K562 treated with DMSO at 1 percent for 12 hours (cell line): Measurements from ENCODE around the gene PLA2G12A. TPM values are rescaled to one million over a fixed set of nuclear protein-coding genes. Genes with fewer than 3 reads are reported as not detected.

Source experiments
- total RNA-seq: library from RNA; unstranded; fragments of 300-600 nt; gene quantifications from 2 replicates; pipeline ENCODE4 v1.2.3, GENCODE V29; 2022; ENCODE audit not compliant: insufficient read depth

PLA2G12A gene
- 17.5 and 29.0 TPM in 2 replicates for total RNA-seq

DNA sequence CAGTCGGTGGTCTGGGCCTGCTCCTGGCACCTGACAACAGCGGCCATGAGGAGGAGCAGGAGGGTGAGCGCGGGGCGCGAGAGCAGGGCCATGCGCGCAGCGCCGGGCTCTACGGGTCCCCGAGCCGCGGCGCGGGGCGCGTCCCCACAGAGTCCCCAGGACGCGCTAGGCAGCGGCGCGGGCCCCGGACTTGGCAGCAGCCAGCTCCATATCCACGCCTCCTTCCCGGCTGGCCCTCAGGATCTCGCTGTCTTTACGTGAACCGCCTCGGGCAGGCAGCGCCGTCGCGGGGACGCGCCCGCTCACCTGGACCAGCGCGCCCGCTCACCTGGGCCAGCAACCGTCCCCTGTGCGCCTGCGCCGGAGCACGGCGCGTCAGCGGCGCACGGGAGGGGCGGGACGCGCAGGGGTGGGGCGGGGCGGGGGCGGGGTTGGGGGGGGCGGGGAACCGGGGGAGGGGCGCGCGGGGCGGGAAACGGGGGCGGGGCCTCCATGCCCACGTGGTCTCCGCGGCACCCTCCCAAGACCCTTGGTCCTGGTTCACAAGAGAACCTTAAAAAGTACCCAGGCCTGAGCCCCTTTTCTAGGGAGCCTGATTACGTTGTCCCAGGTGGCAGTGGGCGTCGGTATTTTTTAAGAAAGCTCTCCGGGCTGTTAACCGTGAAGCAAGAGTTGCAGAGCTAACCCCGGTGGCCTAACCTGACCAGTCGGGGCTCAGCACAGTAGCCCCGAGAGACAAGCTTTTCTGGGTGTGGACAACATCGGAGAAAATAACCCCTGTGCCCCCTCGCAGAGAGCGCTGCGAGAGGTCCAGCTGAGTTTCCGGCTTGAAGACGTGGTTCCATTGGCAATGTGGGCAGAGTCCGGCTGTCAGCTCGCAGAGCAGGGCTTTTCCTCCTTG is at the start of gene PLA2G12A:
Gene PLA2G12A, minus strand, starts transcription at position 353 of the 901 bp plus-strand sequence. Its CDS starts 261 bp downstream, at position 92.

DNA sequence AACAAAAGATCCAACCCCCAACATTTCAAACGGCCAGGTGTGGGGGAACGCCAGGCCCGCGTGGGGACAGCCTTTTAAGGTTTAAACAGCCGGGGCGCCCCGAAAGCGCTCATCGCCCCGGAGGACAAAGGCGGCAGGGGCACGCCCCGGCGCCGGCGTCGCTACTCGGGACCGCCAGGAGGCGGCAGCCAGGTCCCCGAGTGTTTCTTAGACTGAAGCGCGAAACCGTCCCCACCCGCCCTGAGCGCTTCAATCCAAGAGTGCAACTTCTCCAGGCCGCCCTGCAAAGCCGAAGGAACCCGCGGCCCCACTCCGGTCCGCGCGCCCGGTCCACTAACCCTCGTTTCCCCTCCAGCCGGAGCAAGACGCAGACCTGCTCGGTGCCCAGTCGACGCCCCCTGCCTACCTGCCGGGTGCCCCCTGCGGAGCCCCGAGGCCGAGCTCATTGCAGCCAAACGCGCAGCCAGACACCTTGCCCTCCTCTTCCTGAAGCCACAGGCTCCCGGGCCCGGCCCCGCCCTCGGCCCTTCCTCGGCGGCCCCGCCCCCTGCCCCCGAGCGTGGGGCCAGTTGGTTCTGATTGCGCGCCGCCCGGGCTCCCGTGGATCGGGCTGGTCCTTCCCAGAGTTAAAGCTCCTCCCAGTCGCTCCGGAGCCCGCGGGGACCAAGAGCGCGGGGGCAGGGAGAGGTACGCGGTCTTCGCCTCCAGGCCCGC is 26.8 kb downstream of the PLA2G12A start, which contains the start of gene CASP6:
Gene CASP6, minus strand, starts transcription at position 496 of the 714 bp plus-strand sequence. Its CDS starts 50 bp downstream, at position 446.

Other genes starting within 250 kb of the PLA2G12A start
- 6.0 and 19.9 TPM in 2 replicates for gene MCUB, start 169.8 kb downstream of the PLA2G12A start, total RNA-seq
- 23.9 and 42.3 TPM in 2 replicates for gene CASP6, start 26.6 kb downstream of the PLA2G12A start, total RNA-seq
- gene CFI, start 71.9 kb upstream of the PLA2G12A start, total RNA-seq, result 1.0 and 2.1 TPM in 2 replicates
- 11.8 and 17.7 TPM in 2 replicates for gene GAR1, start 85.7 kb upstream of the PLA2G12A start, total RNA-seq
- not detected in 2 replicates for gene RRH, start 97.9 kb upstream of the PLA2G12A start, total RNA-seq
- gene LRIT3, start 118.0 kb upstream of the PLA2G12A start, total RNA-seq, result not detected in 2 replicates
- 1.5 and 3.5 TPM in 2 replicates for gene EGF, start 182.8 kb upstream of the PLA2G12A start, total RNA-seq